SKM-1 (cell line): ENCODE results near the gene L3HYPDH.

ENCODE experiments used
- DNase-seq: peaks from one replicate; lab custom pipeline; 2025; ENCODE audit not compliant: unreplicated experiment; lab: John Stamatoyannopoulos, UW

The L3HYPDH gene

GRCh38 chr14:59427653-59428580, 56.3 kb downstream of the L3HYPDH start:
- DNase-seq, result no peak

- no peak for DNase-seq
These were observed 58.8 kb downstream of the L3HYPDH start for GRCh38 chr14:59425322-59425935.

GRCh38 chr14:59424341-59425071, 59.7 kb downstream of the L3HYPDH start:
- no peak for DNase-seq
